Stimulated activated CD4-positive, alpha-beta T cell treated with anti-CD3 and anti-CD28 coated beads, Interleukin-12 subunit alpha, Interleukin-12 subunit beta, amount 100 ng/mL, for 48 hours (primary cell): ENCODE measurements around the gene SREBF1.

Source experiments
- DNase-seq, 3 donors: peaks; one replicate each; pipeline ENCODE4 v3.0.0-alpha.2; 2020; ENCODE audit warnings: low read depth in 2 of 3, low spot score in 1 of 3

The SREBF1 gene

DNA sequence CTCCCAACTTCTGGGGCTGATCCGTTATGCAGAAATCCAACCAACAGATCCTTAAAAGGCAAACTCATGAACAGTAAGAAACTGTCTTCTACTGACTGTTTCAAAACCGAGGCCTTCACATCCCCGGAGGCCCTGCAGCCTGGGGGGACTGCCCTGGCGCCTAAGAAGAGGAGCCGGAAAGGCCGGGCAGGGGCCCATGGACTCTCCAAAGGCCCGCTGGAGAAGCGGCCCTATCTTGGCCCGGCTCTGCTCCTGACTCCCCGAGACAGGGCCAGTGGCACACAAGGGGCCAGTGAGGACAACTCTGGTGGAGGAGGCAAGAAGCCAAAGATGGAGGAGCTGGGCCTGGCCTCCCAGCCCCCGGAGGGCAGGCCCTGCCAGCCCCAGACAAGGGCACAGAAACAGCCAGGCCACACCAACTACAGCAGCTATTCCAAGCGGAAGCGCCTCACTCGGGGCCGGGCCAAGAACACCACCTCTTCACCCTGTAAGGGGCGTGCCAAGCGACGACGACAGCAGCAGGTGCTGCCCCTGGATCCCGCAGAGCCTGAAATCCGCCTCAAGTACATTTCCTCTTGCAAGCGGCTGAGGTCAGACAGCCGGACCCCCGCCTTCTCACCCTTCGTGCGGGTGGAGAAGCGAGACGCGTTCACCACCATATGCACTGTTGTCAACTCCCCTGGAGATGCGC, 39.5 kb downstream of the SREBF1 start:
- no peak for DNase-seq

DNA sequence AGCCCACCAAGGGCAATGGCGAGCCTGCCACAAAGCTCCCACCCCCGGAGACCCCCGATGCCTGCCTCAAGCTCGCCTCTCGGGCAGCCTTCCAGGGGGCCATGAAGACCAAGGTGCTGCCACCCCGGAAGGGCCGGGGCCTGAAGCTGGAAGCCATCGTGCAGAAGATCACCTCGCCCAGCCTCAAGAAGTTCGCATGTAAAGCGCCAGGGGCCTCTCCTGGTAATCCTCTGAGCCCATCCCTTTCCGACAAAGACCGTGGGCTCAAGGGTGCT, 40.1 kb downstream of the SREBF1 start:
- DNase-seq: no peak

DNA sequence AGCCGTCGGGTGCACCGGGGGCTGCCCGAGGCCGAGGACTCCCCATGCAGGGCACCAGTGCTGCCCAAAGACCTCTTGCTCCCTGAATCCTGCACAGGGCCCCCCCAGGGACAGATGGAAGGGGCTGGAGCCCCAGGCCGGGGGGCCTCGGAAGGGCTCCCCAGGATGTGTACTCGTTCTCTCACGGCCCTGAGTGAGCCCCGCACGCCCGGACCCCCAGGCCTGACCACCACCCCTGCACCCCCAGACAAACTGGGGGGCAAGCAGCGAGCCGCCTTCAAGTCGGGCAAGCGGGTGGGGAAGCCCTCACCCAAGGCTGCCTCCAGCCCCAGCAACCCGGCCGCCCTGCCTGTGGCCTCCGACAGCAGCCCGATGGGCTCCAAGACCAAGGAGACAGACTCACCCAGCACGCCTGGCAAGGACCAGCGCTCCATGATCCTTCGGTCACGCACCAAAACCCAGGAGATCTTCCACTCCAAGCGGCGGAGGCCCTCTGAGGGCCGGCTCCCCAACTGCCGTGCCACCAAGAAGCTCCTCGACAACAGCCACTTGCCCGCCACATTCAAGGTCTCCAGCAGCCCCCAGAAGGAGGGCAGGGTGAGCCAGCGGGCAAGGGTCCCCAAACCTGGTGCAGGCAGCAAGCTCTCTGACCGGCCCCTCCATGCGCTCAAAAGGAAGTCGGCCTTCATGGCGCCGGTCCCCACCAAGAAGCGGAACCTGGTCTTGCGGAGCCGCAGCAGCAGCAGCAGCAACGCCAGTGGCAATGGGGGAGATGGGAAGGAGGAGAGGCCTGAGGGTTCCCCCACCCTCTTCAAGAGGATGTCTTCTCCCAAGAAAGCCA, 40.6 kb downstream of the SREBF1 start:
- DNase-seq: no peak

DNA sequence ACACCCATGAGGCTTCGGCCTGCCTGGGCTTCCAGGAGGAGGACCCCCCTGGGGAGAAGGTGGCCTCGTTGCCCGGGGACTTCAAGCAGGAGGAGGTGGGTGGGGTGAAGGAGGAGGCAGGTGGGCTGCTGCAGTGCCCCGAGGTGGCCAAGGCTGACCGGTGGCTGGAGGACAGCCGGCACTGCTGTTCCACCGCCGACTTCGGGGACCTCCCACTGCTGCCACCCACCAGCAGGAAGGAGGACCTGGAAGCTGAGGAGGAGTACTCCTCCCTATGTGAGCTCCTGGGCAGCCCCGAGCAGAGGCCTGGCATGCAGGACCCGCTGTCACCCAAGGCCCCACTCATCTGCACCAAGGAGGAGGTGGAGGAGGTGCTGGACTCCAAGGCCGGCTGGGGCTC, 41.5 kb downstream of the SREBF1 start:
- DNase-seq: no peak

DNA sequence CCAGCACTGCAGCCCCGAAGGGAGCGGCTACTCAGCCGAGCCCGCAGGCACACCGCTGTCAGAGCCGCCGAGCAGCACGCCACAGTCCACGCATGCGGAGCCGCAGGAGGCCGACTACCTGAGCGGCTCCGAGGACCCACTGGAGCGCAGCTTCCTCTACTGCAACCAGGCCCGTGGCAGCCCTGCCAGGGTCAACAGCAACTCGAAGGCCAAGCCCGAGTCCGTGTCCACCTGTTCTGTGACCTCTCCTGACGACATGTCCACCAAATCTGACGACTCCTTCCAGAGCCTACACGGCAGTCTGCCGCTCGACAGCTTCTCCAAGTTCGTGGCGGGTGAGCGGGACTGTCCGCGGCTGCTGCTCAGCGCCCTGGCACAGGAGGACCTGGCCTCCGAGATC, 42.4 kb downstream of the SREBF1 start:
- no peak for DNase-seq

DNA sequence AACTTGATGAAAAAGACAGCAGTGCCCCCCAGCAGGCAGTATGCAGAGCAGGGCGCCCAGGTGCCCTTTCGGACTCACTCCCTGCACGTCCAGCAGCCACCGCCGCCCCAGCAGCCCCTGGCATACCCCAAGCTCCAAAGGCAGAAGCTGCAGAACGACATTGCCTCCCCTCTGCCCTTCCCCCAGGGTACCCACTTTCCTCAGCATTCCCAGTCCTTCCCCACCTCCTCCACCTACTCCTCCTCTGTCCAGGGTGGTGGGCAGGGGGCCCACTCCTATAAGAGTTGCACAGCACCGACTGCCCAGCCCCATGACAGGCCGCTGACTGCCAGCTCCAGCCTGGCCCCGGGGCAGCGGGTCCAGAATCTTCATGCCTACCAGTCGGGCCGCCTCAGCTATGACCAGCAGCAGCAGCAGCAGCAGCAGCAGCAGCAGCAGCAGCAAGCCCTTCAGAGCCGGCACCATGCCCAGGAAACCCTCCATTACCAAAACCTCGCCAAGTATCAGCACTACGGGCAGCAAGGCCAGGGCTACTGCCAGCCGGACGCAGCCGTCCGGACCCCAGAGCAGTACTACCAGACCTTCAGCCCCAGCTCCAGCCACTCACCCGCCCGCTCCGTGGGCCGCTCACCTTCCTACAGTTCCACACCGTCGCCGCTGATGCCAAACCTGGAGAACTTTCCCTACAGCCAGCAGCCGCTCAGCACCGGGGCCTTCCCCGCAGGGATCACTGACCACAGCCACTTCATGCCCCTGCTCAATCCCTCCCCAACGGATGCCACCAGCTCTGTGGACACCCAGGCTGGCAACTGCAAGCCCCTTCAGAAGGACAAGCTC, 43.2 kb downstream of the SREBF1 start:
- no peak for DNase-seq

DNA sequence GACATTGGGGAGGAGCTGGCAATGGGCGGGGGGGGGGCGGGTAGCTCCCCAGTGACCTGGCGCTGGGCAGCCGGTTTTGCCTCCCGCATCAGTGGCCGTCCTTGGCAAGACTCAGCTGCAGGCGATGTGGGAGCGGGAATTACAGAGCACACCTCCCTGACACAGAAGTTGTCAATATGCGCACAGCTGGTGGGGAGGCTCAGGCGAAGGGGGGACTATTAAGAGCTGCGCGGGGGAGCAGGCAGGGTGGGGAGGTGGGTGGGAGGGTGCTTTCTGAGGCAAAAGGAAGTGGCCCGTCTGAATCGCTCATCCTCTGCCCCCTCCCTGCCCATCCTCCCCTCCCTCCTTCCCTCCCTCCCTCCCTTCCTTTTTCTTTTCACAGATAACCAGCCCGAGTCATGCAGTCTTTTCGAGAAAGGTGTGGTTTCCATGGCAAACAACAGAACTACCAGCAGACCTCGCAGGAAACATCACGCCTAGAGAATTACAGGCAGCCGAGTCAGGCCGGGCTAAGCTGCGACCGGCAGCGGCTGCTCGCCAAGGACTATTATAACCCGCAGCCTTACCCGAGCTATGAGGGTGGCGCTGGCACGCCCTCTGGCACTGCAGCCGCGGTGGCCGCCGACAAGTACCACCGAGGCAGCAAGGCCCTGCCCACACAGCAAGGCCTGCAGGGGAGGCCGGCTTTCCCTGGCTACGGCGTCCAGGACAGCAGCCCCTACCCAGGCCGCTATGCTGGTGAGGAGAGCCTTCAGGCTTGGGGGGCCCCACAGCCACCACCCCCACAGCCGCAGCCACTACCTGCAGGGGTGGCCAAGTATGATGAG, 44.0 kb downstream of the SREBF1 start:
- DNase-seq: peak in 2 of 3 donors; percentile 25 to 43

DNA sequence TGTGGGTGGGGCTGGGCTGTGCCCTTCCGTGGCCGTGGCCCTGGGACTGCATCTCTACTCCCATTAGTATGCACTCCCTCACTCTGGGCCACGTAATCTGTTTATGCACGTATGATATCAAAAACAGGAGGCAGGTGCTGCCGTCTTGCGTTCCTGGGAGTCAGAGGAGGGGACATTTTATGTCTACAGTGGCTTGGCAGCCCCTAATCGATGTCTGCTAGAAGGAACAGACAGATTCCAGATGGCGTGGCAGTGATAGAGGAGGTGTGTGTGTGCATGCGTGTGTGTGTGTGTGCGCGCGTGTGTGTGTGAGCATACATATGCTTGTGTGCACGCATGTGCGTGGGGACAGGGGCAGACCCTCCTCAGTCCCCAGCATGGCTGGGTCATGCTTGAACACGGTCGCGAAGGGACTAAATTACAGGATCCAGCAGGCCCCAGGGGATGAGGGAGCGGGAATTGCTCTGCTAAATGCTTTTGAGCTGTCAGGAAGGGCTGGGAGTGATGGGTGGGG, 44.7 kb downstream of the SREBF1 start:
- no peak for DNase-seq

DNA sequence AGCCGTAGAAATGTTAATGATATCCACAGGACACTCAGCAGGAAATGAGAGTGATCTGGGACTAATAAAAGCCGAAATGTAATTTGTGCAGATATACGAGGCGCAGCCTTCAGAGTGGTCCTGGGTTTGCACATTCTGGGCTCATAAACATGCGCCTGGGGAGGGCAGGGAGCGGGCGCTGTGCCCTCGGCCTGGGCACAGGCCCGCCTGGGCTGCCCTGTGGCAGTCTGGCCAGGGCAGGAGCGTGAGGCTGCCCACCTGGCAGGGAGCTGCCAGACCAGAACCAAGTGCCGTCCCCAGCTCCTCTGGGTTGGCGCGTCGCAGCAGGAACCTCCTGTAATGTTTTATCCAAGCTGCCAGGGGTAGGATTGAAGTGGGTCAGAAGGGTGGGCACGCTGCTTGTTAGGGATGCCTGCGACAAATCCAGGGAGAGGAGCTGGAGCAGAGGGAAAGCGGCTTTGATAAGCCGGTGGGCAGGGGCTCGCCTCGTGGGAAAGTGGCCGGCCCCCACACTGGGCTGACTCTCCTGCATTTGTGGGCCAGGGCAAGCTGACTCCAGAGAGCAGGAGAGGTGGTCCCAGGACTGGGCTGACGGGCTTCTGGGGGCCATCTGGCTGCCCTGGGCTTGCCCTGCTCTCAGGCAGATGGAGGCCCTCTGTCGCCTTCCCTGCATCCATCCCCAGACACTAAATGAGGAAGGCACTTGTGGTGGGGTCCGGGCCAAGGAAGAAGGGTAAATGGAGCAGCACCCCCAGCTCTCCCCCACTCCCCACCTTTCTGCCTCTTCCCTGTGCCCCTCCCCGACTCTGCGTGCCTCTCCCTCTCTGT, 45.9 kb downstream of the SREBF1 start:
- DNase-seq: no peak

DNA sequence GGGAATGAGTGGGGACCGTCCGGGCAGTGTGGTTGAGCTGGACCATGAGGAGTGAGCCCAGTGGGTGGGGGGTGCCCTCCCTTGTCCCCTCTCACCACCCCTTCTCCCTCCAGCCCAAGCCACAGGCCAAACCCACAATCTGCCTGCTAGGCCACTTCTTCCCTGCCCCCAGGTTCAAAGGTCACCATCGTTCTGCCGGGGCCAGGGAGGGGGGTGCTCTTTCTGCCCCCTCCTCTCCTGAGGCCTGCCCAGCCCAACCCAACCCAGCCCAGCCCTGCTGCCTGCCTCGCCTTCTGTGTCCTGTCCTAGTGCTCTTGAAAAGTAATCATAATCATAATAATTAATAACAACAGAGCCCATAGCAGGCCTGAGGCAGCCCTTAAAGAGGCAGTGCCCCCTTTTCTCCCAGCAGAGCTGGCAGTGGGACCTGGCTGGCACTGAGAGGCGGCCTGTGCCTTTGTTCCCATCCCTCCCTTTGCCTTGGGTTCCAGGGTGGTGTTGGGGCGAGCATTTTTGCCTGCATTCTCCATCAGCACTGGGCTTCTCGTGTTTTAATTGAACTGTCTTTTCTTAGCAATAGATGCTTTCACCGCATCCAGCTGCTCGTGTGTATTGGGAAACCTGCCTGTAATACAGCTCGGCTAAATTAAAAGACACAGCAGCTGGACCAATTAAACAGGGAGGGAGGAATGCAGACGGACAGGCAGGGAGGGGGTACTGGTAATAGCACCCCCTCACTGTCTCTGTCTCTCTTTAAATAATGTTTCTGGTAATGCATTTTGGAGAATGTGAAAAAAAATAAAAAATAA, 46.8 kb downstream of the SREBF1 start:
- DNase-seq: no peak

DNA sequence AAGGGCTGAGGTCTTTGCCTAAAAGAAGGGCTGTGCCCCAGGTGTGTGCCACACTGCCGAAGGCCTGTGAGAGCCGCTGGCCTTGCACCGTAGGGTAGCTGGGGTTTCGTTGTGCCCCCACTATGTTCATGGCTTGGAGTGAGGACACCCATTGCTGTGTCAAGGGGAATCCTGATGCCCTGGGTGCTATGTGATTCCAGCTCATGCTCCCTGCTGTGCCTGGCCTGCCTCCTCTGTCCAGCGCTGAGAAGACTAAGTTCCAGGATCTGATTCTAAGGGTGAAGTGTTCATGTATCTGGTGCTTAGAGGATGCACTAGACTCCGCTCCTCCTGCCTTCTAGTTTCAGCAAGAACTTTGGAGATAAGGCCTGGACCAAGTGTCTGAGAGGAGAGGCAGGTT, 47.4 kb downstream of the SREBF1 start:
- no peak for DNase-seq

DNA sequence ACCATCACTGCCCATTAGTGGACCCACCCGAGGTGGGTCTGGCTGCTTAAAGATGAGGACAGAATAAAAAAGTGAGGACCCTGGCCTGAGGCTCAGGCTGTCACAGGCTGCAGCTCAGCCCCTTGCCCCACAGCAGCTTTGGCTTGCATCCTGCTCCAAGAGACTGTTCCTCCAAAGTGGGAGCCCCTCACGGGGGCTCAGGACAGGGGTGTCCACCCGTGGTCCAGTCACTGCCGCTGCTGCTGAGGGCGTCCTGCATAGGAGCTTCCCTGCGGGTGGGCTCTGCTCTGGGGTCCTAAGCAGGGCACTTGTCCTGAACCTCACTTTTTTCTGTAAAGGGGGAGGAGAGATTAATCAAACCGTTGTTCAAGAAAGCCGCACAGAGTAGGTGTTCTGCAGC, 47.8 kb downstream of the SREBF1 start:
- DNase-seq: no peak

DNA sequence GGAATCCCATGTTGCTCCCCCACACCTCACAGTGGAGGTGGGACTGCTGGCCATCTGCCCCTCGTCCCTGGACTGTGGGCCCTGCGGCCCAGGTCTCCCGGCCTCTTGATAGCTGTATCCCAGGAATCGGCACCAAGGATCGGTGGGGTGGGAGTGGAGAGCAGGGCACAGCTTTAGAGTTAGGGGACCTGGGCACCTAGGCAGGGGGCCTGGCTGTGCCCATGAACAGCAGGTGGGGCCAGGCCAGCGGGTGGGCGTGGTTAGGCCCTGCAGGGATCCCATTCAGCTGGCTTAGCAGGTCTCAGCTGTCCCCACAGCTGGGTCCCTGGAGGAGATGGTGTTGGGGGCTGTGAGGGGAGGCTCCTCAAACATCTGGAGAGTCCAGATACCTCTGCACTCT, 49.2 kb downstream of the SREBF1 start:
- DNase-seq: no peak

DNA sequence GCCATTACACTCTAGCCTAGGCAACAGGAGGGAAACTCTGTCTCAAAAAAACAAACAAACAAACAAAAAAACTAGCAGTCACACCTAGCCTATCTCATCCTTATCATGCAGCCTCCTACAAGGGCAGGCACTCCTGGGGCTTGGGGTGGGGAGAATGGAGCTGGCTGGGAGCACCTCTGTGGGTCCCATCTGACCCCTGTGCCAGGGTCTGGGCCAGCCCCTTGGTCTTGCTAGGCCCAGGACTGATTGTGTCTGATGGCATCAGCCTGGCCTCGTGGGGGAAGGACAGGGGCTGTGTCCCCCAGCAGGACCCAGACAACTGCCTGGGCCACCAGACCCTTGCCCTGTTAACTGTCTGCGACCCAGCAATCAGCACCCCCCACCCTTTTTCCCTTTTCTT, 49.8 kb downstream of the SREBF1 start:
- DNase-seq: no peak

DNA sequence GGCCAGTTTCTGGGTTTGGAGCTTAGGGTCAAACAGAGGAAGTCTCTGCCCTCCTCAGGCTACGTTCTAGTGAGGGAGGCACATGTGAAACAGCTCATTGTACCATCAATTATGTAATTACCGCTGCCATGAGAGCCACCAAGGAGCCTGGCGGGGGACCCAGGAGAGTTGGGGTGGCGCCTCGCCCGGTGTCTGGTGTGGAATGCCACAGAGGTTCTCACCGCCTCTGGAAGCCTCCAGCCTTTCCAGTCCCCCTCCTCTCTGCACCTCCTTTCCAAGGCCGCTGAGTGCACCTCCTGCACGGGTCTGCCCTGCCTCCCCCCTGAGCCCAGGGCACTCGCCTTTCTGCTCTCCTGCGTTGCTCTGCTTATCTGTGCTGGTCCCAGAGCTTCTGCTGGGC, 51.4 kb downstream of the SREBF1 start:
- no peak for DNase-seq

DNA sequence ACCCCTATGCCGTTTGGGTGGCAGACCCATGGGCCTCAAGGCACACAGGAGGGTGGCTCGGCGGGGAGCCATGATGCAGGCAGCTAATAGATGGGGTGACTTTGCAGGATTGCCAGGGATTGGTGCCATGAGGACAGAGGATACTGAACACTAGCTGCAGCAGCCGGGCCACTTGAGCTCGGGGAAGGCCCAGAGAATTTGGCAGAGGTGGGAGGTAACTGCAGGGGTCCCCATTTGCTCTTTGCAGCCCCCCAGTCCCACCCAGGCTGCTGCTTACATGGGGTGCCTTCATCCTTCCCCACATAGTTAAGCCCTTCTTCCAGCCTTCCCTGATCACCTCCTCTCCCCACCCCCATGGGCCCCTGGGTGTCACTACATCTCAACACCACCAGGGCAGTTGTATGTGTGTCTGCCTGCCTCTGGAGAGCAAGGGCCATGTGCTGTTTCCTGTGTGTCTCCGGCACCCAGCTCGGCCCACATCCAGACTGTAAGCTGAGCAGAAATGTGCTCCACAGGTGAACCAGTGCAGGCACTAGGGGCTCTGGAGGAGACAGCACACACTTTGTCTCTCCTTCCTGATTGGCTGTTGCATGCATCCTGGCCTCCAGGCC, 52.0 kb downstream of the SREBF1 start:
- peak in 1 of 3 donors; percentile 27 for DNase-seq

DNA sequence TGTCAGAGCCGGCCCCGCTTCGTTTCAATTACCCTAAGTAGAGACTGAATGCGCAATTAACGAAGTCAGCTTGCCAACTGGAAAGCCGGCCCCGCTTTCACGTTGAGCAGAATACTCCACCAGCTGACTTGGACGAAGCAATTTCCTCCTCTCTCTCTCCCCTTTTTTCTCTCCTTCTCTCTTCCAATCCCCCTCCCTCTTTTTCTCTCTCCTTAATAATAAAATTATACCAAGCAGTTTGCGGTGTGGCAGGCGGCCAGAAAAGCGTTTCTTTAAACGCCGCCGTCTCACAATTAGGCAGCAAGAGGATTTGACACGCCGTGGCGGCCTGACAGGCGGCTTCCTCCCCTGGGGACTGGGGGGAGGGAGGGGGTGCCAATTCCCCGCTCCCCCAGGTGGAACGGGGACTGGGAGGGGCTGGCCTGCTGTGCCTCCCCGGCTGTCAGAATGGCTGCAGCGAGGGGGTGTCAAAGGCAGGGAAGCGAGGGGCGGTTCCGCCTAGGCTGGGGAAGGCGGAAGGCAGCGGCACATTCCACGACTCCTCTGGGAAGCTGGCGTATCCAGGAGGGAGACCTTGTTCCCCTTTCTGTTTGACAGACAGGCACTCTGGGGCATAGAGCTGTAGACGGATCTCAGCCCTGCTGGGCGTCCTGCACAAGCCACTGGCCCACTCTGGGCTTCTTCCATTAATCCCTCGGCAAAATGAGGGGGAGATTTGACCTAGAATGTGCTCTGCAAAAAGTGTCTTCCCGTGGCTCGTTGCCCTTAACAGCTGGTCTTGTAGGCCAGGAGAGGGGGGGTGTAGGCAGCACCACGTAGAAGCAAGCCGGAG, 52.7 kb downstream of the SREBF1 start:
- DNase-seq: no peak
